Esophagus squamous epithelium (tissue), 4 donors: ENCODE results near the gene ACSL3.

Experiments used
- CTCF ChIP-seq, 6 experiments: fragments of 450-650 bp in 4 of 6; fragments of 200-600 bp in 2 of 6; sonication (generic) in 2 of 6; IDR thresholded peaks; one replicate each; pipeline ENCODE4 v1.5.1; 2016 to 2019; ENCODE audit warnings: antibody characterized with exemption in 6 of 6, mild to moderate bottlenecking in 4 of 6, moderate library complexity in 4 of 6
- POLR2A ChIP-seq, 4 donors: fragments of 450-650 bp; IDR thresholded peaks; one replicate each; pipeline ENCODE4 v1.6.1; 2017; ENCODE audit warnings: antibody characterized with exemption in 4 of 4, mild to moderate bottlenecking in 4 of 4, moderate library complexity in 3 of 4

DNA sequence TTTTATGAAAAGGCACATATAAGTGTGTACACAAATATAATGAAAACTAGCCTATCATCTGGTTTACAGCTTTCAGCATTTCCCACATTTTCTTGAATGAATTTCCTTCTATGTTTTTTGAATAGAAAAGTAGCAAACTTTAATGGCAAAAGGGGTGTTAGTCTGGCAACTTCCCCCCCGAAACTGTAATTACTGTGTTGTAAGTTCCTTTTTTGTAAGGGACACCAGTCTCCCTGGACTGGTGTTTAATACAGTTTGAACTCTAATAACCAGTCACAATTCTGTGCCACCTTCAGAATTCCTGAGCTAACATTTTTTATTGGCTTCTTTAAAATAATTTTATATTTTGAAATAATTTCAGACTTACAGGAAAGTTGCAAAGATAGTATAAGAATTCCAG lies 94.2 kb downstream of the ACSL3 start:
- TF ChIP-seq POLR2A (IDR thresholded peaks at IDR 0.05) (no peak), CTCF (IDR thresholded peaks at IDR 0.05) (no peak)
